ENCODE measurements around the gene ATXN1. TPM values are rescaled to one million over a fixed set of nuclear protein-coding genes. Genes with fewer than 3 reads are reported as not detected.

ATXN1 gene
- total and polyA plus RNA-seq, 2 of the 13 experiments (the other 11 are each of a cell fraction or from before 2014, with no cell fraction given) = 20.7 to 39.5 TPM

DNA sequence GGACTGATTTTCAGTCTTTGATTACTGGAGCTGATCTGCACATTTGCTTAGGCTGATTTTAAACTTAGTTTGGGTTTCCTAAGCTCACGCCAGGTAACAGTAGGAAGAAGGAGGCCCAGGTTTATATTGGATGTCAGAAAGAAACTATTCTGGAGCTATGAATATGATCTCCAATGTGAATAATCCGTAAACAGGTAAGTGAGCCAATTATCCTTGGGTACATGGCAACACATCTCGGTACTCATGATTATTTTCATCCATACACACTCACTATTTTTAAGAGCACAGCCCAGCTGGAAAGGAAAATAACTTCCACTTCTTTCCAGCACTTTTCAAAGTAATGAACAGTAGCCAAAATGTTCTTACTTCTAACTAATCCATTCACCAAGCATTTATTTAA is 7.0 kb downstream of the ATXN1 start (continued):
- TF ChIP-seq DMAP1 (CRISPR knock-in tag; IDR thresholded peaks at IDR 0.05) = no peak
- no peak for TF ChIP-seq ZNF12 (CRISPR knock-in tag; IDR thresholded peaks at IDR 0.05)
- TF ChIP-seq NAIF1 (CRISPR knock-in tag; IDR thresholded peaks at IDR 0.05; ENCODE audit: borderline replicate concordance) = no peak
- no peak for TF ChIP-seq RNF2 (conservative IDR thresholded peaks at IDR 0.05; ENCODE audit: low read depth)
- TF ChIP-seq IRX3 (CRISPR knock-in tag; IDR thresholded peaks at IDR 0.05; ENCODE audit: borderline replicate concordance, low read depth) = no peak

DNA sequence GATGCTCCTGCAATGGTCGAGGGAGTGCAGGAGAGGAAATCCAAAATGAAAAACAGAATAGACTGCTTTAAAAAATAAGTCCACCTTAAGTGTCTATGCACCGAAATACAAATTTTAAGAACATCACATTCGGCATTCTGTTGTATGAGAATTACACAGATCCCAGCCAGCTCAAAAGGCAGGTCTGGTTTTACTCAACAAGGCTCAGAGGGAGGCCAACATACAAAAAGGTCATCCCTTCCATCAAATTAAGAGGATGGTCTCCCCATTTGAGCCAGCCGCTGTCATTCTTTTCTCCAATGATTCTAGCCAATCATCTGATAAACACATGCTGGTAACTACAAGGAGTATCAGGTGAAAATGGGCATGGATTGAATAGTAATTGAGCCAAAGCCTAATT is 7.9 kb downstream of the ATXN1 start:
- DNase-seq (ENCODE audit: low spot score) (no peak), FAIRE-seq (no peak), ATAC-seq (no peak)
- no peak overlapping the region for H2AFZ ChIP-seq (ENCODE audit: low read length)
- H4K20me1 ChIP-seq (ENCODE audit: insufficient read depth, low read length) = peaks cover 28% of the 10 kb centered on the region
- in situ Hi-C loops (cut with HindIII; ENCODE audit: extremely low pct_ligation_motif_present, low pct_unique_long_range_greater_than_20kb) = no loop called here
- H3K9ac ChIP-seq (ENCODE audit: insufficient read depth, low read depth, low read length) = no peak overlapping the region
- no peaks in the 10 kb centered on the region for H3K27me3 ChIP-seq (ENCODE audit: control insufficient read depth in 1 of 2, insufficient read depth in 2 of 2, low read length in 2 of 2)
- no peaks in the 10 kb centered on the region for H3K9me3 ChIP-seq (ENCODE audit: low read length)
- H3K27ac ChIP-seq (ENCODE audit: extremely low read length, insufficient read depth, low read length) = no peak overlapping the region
- no peak overlapping the region for H3K4me3 ChIP-seq (replicated peaks in 1 of 3; ENCODE audit: insufficient read depth in 1 of 3, low read depth in 2 of 3, low read length in 3 of 3)
- intact Hi-C loops (cut with micrococcal nuclease; ENCODE audit: unreplicated experiment) = loop anchor here (2.0 kb wide), 1 partner anchor 53 kb away; no protein-coding TSS in a partner anchor
- peaks cover 6 to 37% of the 10 kb centered on the region in 2 experiments for H3K36me3 ChIP-seq (replicated peaks in 1 of 2; ENCODE audit: control insufficient read depth in 1 of 2, insufficient read depth in 2 of 2, low read length in 2 of 2)
- ChIA-PET CTCF (ENCODE audit: low intra/inter-chr PET ratio, low total read pairs) (no interaction called here), POLR2A (interaction anchor here (1.9 kb wide), 1 partner anchor 54 kb away, joined by 6 read pairs; no protein-coding TSS in a partner anchor)
- no TSS peak for BruUV-seq (replicated peaks)
- 95% methylated on average over 4 of the region's 4 CpGs for WGBS (ENCODE audit: low lambda C conversion rate)
- no peak overlapping the region for H3K4me2 ChIP-seq (ENCODE audit: low read depth, low read length)
- peaks cover 93% of the 10 kb centered on the region for H3K79me2 ChIP-seq (ENCODE audit: insufficient read depth, low read length)
- peaks cover 98% of the 10 kb centered on the region for H3K4me1 ChIP-seq (ENCODE audit: insufficient read depth, low read length)
- no peak for TF ChIP-seq CBX2 (IDR thresholded peaks at IDR 0.05; ENCODE audit: low read depth, low read length)
- TF ChIP-seq CBX2 (CRISPR knock-in tag; IDR thresholded peaks at IDR 0.05; ENCODE audit: low read depth) = no peak
- TF ChIP-seq, protein P1, sequence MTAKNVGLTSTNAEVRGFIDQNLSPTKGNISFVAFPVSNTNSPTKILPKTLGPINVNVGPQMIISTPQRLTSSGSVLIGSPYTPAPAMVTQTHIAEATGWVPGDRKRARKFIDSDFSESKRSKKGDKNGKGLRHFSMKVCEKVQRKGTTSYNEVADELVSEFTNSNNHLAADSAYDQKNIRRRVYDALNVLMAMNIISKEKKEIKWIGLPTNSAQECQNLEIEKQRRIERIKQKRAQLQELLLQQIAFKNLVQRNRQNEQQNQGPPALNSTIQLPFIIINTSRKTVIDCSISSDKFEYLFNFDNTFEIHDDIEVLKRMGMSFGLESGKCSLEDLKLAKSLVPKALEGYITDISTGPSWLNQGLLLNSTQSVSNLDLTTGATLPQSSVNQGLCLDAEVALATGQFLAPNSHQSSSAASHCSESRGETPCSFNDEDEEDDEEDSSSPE (CRISPR knock-in tag; IDR thresholded peaks at IDR 0.05) = no peak
- TF ChIP-seq, protein P2, sequence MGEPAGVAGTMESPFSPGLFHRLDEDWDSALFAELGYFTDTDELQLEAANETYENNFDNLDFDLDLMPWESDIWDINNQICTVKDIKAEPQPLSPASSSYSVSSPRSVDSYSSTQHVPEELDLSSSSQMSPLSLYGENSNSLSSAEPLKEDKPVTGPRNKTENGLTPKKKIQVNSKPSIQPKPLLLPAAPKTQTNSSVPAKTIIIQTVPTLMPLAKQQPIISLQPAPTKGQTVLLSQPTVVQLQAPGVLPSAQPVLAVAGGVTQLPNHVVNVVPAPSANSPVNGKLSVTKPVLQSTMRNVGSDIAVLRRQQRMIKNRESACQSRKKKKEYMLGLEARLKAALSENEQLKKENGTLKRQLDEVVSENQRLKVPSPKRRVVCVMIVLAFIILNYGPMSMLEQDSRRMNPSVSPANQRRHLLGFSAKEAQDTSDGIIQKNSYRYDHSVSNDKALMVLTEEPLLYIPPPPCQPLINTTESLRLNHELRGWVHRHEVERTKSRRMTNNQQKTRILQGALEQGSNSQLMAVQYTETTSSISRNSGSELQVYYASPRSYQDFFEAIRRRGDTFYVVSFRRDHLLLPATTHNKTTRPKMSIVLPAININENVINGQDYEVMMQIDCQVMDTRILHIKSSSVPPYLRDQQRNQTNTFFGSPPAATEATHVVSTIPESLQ (CRISPR knock-in tag; conservative IDR thresholded peaks at IDR 0.05) = no peak
- no peak for TF ChIP-seq ZNF670 (CRISPR knock-in tag; IDR thresholded peaks at IDR 0.05; ENCODE audit: borderline replicate concordance)
- no peak for TF ChIP-seq HNF4A (CRISPR knock-in tag; IDR thresholded peaks at IDR 0.05)
- no peak for TF ChIP-seq SNAPC2 (CRISPR knock-in tag; IDR thresholded peaks at IDR 0.05)
- TF ChIP-seq TP53 (CRISPR knock-in tag; conservative IDR thresholded peaks at IDR 0.05) = no peak
- TF ChIP-seq, protein P3, sequence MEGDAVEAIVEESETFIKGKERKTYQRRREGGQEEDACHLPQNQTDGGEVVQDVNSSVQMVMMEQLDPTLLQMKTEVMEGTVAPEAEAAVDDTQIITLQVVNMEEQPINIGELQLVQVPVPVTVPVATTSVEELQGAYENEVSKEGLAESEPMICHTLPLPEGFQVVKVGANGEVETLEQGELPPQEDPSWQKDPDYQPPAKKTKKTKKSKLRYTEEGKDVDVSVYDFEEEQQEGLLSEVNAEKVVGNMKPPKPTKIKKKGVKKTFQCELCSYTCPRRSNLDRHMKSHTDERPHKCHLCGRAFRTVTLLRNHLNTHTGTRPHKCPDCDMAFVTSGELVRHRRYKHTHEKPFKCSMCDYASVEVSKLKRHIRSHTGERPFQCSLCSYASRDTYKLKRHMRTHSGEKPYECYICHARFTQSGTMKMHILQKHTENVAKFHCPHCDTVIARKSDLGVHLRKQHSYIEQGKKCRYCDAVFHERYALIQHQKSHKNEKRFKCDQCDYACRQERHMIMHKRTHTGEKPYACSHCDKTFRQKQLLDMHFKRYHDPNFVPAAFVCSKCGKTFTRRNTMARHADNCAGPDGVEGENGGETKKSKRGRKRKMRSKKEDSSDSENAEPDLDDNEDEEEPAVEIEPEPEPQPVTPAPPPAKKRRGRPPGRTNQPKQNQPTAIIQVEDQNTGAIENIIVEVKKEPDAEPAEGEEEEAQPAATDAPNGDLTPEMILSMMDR (CRISPR knock-in tag; IDR thresholded peaks at IDR 0.05) = no peak
- TF ChIP-seq, protein P4, sequence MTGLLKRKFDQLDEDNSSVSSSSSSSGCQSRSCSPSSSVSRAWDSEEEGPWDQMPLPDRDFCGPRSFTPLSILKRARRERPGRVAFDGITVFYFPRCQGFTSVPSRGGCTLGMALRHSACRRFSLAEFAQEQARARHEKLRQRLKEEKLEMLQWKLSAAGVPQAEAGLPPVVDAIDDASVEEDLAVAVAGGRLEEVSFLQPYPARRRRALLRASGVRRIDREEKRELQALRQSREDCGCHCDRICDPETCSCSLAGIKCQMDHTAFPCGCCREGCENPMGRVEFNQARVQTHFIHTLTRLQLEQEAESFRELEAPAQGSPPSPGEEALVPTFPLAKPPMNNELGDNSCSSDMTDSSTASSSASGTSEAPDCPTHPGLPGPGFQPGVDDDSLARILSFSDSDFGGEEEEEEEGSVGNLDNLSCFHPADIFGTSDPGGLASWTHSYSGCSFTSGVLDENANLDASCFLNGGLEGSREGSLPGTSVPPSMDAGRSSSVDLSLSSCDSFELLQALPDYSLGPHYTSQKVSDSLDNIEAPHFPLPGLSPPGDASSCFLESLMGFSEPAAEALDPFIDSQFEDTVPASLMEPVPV (CRISPR knock-in tag; IDR thresholded peaks at IDR 0.05) = no peak
- TF ChIP-seq, protein P5, sequence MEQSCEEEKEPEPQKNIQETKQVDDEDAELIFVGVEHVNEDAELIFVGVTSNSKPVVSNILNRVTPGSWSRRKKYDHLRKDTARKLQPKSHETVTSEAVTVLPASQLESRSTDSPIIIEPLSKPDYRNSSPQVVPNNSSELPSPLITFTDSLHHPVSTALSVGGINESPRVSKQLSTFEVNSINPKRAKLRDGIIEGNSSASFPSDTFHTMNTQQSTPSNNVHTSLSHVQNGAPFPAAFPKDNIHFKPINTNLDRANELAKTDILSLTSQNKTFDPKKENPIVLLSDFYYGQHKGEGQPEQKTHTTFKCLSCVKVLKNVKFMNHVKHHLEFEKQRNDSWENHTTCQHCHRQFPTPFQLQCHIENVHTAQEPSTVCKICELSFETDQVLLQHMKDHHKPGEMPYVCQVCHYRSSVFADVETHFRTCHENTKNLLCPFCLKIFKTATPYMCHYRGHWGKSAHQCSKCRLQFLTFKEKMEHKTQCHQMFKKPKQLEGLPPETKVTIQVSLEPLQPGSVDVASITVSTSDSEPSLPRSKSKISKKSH (CRISPR knock-in tag; IDR thresholded peaks at IDR 0.05; ENCODE audit: borderline replicate concordance) = no peak
- no peak for TF ChIP-seq TOE1 (CRISPR knock-in tag; IDR thresholded peaks at IDR 0.05)
